GM12864 (cell line): ENCODE measurements around the gene ACTRT2.

Experiments used
- DNase-seq: peaks from one replicate; pipeline ENCODE4 v3.0.0-alpha.2; 2011; ENCODE audit warnings: low read depth
- H3K4me3 ChIP-seq: 2 replicates; pipeline ENCODE4 v1.5.1; 2011; ENCODE audit warnings: mild to moderate bottlenecking, low read depth, low read length, control low read depth
- TF ChIP-seq, protein P1 (sequence below): IDR thresholded peaks from 2 replicates; pipeline ENCODE4 v1.5.1; 2011; ENCODE audit warnings: low read depth, mild to moderate bottlenecking, moderate library complexity, low read length, control low read depth, inconsistent platforms; ENCODE audit errors: missing control alignments

ACTRT2 gene

DNA sequence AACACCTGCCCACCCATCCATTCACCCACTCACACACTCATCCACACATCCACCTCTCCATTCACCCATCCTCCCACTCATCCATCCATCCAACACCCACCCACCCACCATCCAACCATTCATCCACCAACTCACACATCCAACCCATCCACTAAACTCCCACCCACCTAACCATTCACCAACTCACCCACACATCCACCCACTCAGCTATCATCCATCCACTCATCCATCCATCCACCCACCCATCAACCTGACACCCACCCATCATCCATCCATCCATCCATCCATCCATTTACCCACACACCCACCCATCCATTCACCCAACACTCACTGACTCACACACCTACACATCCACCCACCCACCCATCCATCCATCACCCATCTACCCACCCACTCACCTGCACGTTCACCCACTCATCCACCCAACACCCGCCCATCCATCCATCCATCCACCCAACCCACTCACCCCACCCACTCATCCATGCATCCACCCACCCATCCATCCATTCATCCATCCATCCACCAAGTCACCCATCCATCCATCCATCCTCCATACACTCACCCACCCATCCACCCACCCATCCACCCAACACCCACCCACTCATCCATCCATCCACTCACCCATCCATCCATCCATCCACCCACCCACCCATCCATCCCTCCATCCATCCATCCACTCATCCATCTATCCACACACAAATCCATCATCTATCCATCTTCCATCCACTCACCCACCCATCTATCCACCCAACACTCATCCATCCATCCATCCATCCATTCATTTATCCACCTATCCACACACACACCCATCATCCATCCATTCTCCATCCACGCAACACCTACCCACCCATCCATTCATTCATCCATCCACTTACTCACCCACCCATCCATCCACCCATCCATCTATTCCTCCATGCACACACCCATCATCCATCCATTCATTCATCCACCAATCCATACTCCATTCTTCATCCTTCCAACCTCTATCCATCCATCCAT lies 30.3 kb downstream of the ACTRT2 start:
- TF ChIP-seq, protein P1, sequence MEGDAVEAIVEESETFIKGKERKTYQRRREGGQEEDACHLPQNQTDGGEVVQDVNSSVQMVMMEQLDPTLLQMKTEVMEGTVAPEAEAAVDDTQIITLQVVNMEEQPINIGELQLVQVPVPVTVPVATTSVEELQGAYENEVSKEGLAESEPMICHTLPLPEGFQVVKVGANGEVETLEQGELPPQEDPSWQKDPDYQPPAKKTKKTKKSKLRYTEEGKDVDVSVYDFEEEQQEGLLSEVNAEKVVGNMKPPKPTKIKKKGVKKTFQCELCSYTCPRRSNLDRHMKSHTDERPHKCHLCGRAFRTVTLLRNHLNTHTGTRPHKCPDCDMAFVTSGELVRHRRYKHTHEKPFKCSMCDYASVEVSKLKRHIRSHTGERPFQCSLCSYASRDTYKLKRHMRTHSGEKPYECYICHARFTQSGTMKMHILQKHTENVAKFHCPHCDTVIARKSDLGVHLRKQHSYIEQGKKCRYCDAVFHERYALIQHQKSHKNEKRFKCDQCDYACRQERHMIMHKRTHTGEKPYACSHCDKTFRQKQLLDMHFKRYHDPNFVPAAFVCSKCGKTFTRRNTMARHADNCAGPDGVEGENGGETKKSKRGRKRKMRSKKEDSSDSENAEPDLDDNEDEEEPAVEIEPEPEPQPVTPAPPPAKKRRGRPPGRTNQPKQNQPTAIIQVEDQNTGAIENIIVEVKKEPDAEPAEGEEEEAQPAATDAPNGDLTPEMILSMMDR = no peak
- H3K4me3 ChIP-seq = no peak overlapping the region
- DNase-seq = no peak

DNA sequence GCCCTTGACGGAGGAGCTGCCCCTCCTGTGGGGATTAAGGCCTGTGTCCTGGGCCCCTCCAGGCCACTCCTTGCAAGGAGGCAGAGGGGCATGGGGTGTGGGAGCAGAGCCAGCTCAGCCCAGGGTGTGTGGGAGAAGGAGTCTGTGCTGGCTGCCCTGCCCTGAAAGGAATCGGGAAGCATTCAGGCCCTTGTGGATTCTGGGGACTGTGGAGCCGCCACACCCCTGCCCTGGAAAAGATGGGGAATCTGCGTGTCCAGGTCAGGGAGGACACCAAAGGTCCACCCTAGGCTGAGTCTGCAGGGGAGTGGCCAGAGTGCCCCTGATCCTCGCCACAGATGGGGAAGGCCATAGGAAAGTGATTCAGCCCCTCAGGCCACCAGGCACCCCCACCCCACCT lies 31.2 kb downstream of the ACTRT2 start:
- H3K4me3 ChIP-seq = no peak overlapping the region
- TF ChIP-seq, protein P1 = no peak
- DNase-seq = no peak

DNA sequence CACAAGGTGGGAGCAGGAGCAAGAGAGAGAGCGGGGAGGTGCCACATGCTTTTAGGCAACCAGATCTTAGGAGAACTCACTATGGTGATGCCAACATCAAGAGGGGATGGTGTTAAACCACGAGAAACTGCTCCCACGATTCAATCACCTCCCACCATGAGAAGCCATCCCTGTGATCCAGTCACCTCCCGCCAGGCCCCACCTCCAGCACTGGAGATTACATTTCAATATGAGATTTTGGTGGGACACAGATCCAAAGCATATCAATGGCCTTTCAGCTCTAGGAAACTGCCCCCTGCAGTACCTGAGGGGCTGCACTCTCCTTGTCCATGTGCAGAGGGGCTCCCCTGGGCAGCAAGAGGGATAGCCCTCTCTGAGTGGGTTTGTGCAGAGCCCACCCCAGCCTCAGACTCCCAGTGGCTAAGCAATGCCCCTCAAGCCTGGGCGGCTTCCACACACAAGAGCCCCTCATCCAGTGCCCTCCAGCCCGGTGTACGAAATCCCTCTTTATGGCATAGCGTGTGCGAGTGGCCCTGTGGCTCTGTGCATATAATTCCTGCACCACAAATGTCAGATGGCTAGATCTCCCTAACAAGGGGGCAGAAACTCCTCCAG lies 32.2 kb downstream of the ACTRT2 start:
- no peak for DNase-seq
- TF ChIP-seq, protein P1 = no peak

DNA sequence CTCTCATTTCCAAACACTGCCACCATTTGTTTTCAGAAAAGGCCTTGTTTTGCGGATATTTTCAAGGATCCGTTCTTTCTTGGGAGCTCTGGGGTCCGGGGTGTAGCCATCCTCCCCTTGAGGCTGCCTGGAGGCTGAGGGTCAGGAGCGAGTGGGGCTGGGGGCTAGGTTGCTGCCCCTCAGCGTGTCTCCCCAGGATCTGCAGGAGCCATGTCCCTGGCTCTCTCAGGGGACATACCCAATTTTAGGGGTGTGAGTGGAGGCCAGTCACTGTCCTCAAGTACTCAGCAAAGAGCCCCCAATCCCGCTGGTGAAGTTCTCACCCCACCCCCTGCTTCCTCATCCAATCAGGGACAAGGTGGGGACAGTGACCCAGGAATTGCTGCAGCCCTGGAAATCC lies 32.7 kb downstream of the ACTRT2 start:
- TF ChIP-seq, protein P1 = no peak
- no peak overlapping the region for H3K4me3 ChIP-seq
- no peak for DNase-seq

More for the DNA sequence above, 32.2 kb downstream of the ACTRT2 start:
- H3K4me3 ChIP-seq = no peak overlapping the region

DNA sequence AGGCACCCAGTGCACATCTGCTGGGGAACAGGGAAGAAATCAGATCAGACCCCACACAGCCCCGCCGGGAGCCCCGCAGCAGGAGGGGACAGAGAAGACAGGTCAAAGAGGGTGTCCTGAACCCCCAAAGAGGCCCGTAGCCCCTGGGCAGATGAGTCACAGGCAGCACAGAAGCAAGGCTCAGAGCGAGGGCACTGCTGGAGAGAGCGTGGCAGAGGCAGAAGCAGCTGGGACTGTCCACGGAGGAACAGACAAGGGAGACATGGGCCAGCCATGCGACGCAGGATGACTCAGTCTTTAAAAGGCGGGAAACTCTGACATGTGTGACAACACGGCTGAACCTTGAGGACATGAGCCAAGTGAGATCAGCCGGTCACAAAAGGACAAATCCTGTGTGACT lies 33.2 kb downstream of the ACTRT2 start:
- no peak for DNase-seq
- TF ChIP-seq, protein P1 = no peak
- H3K4me3 ChIP-seq = no peak overlapping the region

DNA sequence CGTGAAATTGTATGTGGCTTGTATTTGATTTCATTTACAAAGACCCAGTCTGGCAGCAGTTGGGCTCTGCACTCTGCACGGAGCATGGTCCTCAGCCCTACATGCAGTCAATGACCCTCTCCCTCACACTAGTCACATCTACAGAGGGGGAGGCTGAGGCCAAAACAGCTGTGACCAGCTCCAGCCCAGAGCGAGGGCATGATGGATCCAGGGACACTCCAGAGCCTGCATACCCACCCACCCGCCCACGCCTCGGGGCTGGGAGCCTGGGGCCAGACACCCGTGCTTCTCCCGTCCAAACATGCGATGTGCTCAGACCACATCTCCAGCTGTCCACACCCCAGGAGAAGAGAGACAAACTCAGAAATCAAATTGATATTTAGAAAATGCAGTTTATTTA lies 33.8 kb downstream of the ACTRT2 start:
- TF ChIP-seq, protein P1 = no peak
- DNase-seq = no peak
- no peak overlapping the region for H3K4me3 ChIP-seq
